Fibroblast of lung (primary cell): ENCODE results near the gene TIAM2. TPM values are rescaled to one million over a fixed set of nuclear protein-coding genes. Genes with fewer than 3 reads are reported as not detected.

Experiments used
- DNase-seq, 2 donors: peaks; one replicate each; pipeline versions ENCODE4 v3.0.0 to v3.0.0-alpha.2; 2010; ENCODE audit warnings: low read depth in 2 of 2
- H2AFZ ChIP-seq: 2 replicates; pipeline ENCODE4 v1.5.1; 2012; ENCODE audit warnings: low read length, control low read depth, inconsistent platforms
- H3K27ac ChIP-seq: 2 replicates; pipeline ENCODE4 v1.5.1; 2011; ENCODE audit warnings: low read length, control low read depth; ENCODE audit not compliant: insufficient read depth
- H3K27me3 ChIP-seq: 2 replicates; pipeline ENCODE4 v1.5.1; 2011; ENCODE audit warnings: mild to moderate bottlenecking, low read length; ENCODE audit not compliant: control insufficient read depth, insufficient read depth
- H3K36me3 ChIP-seq: 2 replicates; pipeline ENCODE4 v1.5.1; 2011; ENCODE audit warnings: low read length; ENCODE audit not compliant: control insufficient read depth, insufficient read depth
- H3K4me1 ChIP-seq: 2 replicates; pipeline ENCODE4 v1.5.1; 2011; ENCODE audit warnings: low read length; ENCODE audit not compliant: control insufficient read depth, insufficient read depth; ENCODE audit errors: extremely low read depth
- H3K4me2 ChIP-seq: 2 replicates; pipeline ENCODE4 v1.5.1; 2011; ENCODE audit warnings: low read length, control low read depth; ENCODE audit not compliant: insufficient read depth; ENCODE audit errors: extremely low read depth
- H3K4me3 ChIP-seq, 4 experiments: fragments of 200-600 bp in 1 of 4; sonication (generic) in 1 of 4; replicated peaks in 1 of 4; 2 replicates each; pipeline ENCODE4 v1.5.1; 2011 to 2016; ENCODE audit warnings: low read length in 4 of 4, low read depth in 3 of 4, mild to moderate bottlenecking in 3 of 4, control low read depth in 2 of 4, inconsistent platforms in 1 of 4, mixed read lengths in 1 of 4; ENCODE audit not compliant: insufficient read depth in 1 of 4; ENCODE audit errors: control extremely low read depth in 1 of 4
- H3K79me2 ChIP-seq: 2 replicates; pipeline ENCODE4 v1.5.1; 2012; ENCODE audit warnings: mild to moderate bottlenecking, low read length, inconsistent platforms; ENCODE audit not compliant: control insufficient read depth, insufficient read depth
- H3K9ac ChIP-seq: 2 replicates; pipeline ENCODE4 v1.5.1; 2011; ENCODE audit warnings: mild to moderate bottlenecking, low read length, control low read depth; ENCODE audit not compliant: insufficient read depth
- H3K9me3 ChIP-seq: 2 replicates; pipeline ENCODE4 v1.5.1; 2012; ENCODE audit warnings: low read depth, low read length; ENCODE audit not compliant: control insufficient read depth, insufficient read depth
- H4K20me1 ChIP-seq: 2 replicates; pipeline ENCODE4 v1.5.1; 2011; ENCODE audit warnings: low read length; ENCODE audit not compliant: control insufficient read depth, insufficient read depth; ENCODE audit errors: extremely low read depth
- EZH2 ChIP-seq: IDR thresholded peaks from 2 replicates; pipeline ENCODE4 v1.5.1; 2012; ENCODE audit warnings: low read length, control low read depth, mild to moderate bottlenecking; ENCODE audit errors: missing control alignments
- polyA minus RNA-seq: library from RNA; depleted of rRNA, polyadenylated mRNA; stranded (reverse); fragments of >200 nt; gene quantifications from 2 replicates; pipeline ENCODE4 v1.2.3, GENCODE V29; 2011; ENCODE audit warnings: low replicate concordance
- polyA plus RNA-seq, 2 donors: library from polyadenylated mRNA; depleted of rRNA in 1 of 2; stranded (reverse) in 1 of 2; unstranded in 1 of 2; fragments of >200 nt; gene quantifications; 2 replicates each; pipeline ENCODE4 v1.2.1, GENCODE V29; 2011 to 2012; ENCODE audit warnings: missing spikeins in 1 of 2
- total RNA-seq: library from RNA; depleted of rRNA; stranded (reverse); fragments of >200 nt; gene quantifications from 2 replicates; pipeline ENCODE4 v1.2.1, GENCODE V29; 2014
- TF ChIP-seq, protein P1 (sequence below), 2 donors: IDR thresholded peaks in 1 of 2; conservative IDR thresholded peaks in 1 of 2; 1 replicate in 1 of 2; 2 replicates in 1 of 2; pipeline ENCODE4 v1.5.1; 2011 to 2012; ENCODE audit warnings: low read length in 2 of 2, control low read depth in 1 of 2, inconsistent platforms in 1 of 2, low read depth in 1 of 2, mild to moderate bottlenecking in 1 of 2

The TIAM2 gene
- total RNA-seq (8.0 and 11.2 TPM in 2 replicates), polyA plus RNA-seq (6.2 and 7.0 TPM in 2 replicates), polyA minus RNA-seq (9.2 and 24.0 TPM in 2 replicates)
- polyA plus RNA-seq (2012): 3.8 and 5.9 TPM in 2 replicates

DNA sequence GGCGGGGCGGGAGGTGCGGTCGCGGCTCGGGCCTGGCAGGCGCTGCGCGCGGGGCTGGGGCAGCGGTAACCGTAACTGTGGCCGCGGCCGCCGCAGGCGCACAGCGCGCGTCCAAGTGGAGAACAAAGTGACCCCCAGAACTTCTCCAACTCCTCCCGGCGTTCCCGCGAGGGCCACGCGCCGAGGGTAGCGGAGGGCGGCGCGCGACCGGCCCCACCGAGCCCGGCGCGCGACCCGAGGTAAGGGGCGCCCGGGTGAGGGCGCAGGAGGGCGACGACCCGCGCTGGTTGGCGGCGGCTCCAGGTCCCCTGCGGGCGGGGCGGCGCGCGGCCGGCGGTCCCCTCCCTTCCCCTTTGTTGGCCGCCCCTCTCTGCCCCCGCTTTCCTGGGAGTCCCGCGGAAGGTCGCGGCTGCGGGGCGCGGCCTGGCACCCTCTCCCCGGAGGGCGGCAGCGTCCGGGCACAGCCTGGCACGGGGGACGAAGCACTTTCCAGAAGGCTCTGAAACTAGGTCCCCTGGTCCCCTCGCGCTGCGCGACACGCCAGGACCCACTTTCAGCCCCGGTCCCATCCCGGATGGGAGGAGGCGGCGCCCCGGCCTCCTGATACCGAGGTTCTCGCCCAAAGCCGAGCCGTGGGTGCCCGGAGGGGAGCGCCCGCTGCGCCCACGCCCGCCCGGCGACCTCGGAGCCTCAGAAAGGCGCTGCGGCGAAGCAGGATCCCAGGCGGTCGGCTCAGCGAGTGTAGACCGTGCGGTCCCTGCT lies at the start of gene TIAM2:
Gene TIAM2, plus strand, starts transcription at position 62 of the 762 bp plus-strand sequence. CDS start 133,909 bp downstream, outside the sequence.
- DNase-seq: peak in 1 of 2 donors; percentile 35
- no peak within 1 kb of the TSS for H3K27ac ChIP-seq
- H3K4me3 ChIP-seq: peak within 1 kb of the TSS; percentile 71 to 80 (median 79)

DNA sequence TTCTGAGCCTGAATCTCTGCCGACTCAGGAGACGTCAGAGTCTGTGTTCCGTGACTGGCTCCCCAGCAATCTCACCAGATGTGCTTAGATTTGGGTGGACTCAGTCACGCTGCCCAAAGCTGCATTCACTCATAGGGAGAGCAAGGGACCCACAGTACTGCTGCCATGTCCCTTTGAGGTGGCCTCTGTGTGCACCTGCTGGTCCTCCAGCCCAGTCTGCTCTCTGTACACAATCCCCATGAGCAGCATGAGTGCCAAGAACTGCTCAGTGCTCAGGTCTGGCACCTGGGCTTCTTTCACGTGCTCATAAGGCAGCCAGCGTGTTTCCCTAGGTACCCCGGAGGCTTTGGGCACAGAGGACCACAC lies 44.2 kb upstream of the TIAM2 start:
- DNase-seq: no peak
- Histone ChIP-seq H3K4me2 (no peak overlapping the region), H3K9ac (no peak overlapping the region), H3K4me1 (no peaks in the 10 kb centered on the region), H4K20me1 (no peaks in the 10 kb centered on the region), H2AFZ (no peak overlapping the region), H3K79me2 (no peaks in the 10 kb centered on the region), H3K36me3 (no peaks in the 10 kb centered on the region), H3K9me3 (no peaks in the 10 kb centered on the region), H3K4me3 (no peak overlapping the region), H3K27me3 (no peaks in the 10 kb centered on the region), H3K27ac (no peak overlapping the region)
- TF ChIP-seq EZH2: no peak
- TF ChIP-seq, protein P1, sequence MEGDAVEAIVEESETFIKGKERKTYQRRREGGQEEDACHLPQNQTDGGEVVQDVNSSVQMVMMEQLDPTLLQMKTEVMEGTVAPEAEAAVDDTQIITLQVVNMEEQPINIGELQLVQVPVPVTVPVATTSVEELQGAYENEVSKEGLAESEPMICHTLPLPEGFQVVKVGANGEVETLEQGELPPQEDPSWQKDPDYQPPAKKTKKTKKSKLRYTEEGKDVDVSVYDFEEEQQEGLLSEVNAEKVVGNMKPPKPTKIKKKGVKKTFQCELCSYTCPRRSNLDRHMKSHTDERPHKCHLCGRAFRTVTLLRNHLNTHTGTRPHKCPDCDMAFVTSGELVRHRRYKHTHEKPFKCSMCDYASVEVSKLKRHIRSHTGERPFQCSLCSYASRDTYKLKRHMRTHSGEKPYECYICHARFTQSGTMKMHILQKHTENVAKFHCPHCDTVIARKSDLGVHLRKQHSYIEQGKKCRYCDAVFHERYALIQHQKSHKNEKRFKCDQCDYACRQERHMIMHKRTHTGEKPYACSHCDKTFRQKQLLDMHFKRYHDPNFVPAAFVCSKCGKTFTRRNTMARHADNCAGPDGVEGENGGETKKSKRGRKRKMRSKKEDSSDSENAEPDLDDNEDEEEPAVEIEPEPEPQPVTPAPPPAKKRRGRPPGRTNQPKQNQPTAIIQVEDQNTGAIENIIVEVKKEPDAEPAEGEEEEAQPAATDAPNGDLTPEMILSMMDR (conservative IDR thresholded peaks at IDR 0.05 in 1 of 2, IDR thresholded peaks at IDR 0.05 in 1 of 2; ENCODE audit: low read depth in 1 of 2, low read length in 2 of 2): no peak

More for the DNA sequence above, at the start of gene TIAM2:
- no peaks in the 10 kb centered on the region for H4K20me1 ChIP-seq
- peak within 1 kb of the TSS; percentile 81 for H3K4me2 ChIP-seq
- H3K36me3 ChIP-seq: no peaks in the 10 kb centered on the region
- peaks cover 2% of the 10 kb centered on the region for H3K27me3 ChIP-seq
- no peak for TF ChIP-seq EZH2
- TF ChIP-seq, protein P1 (conservative IDR thresholded peaks at IDR 0.05 in 1 of 2, IDR thresholded peaks at IDR 0.05 in 1 of 2; ENCODE audit: low read depth in 1 of 2, low read length in 2 of 2): no peak
- peak within 1 kb of the TSS; percentile 52 for H3K9ac ChIP-seq
- H2AFZ ChIP-seq: peak within 1 kb of the TSS; percentile 50
- no peaks in the 10 kb centered on the region for H3K4me1 ChIP-seq
- no peaks in the 10 kb centered on the region for H3K79me2 ChIP-seq
- H3K9me3 ChIP-seq: no peaks in the 10 kb centered on the region

DNA sequence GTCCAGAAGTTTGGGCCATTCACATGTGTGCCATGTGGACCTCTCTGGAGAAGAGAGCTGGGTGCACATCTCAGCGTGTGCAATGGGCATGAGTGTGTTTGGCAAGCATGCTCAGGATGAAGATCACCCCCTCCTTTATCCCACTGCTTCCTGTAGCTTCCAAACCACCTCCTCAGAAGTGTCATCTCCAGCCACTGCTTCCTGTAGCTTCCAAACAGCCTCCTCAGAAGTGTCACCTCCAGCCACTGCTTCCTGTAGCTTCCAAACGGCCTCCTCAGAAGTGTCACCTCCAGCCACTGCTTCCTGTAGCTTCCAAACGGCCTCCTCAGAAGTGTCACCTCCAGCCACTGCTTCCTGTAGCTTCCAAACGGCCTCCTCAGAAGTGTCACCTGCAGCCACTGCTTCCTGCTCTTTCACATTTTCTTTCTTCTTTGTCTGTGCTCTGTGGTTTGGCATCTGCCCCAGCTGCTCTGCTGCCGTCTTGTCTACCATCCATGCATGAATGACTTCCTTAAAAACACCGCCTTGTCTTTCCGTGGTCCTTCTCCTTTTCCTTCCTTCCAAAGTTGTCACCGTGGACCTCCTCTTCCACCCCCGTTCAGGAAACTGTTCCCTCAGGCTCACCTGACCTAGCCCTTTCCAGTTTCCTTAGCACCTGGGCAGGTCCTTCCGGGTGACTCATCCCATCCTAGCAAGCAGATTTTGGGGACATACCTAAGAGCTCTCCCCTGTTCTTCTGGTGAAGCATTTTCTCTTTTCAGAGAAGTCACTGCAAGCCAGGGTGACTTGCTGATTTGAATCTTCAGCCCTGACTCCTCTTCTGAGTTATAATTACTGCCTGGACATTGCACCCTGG lies 43.5 kb upstream of the TIAM2 start:
- H3K79me2 ChIP-seq: no peaks in the 10 kb centered on the region
- no peak for TF ChIP-seq EZH2
- TF ChIP-seq, protein P1 (conservative IDR thresholded peaks at IDR 0.05 in 1 of 2, IDR thresholded peaks at IDR 0.05 in 1 of 2; ENCODE audit: low read depth in 1 of 2, low read length in 2 of 2): no peak
- no peaks in the 10 kb centered on the region for H3K4me1 ChIP-seq
- no peaks in the 10 kb centered on the region for H4K20me1 ChIP-seq
- H3K9me3 ChIP-seq: no peaks in the 10 kb centered on the region
- H2AFZ ChIP-seq: no peak overlapping the region
- no peaks in the 10 kb centered on the region for H3K36me3 ChIP-seq
- DNase-seq: peak in 1 of 2 donors; percentile 51
- H3K9ac ChIP-seq: no peak overlapping the region
- H3K27me3 ChIP-seq: no peaks in the 10 kb centered on the region
- no peak overlapping the region for H3K4me3 ChIP-seq
- no peak overlapping the region for H3K4me2 ChIP-seq
- H3K27ac ChIP-seq: no peak overlapping the region
